IPS-18c (cell line): Measurements from ENCODE around the gene LSS.
"Not testable (repeated sequence)": the region's sequence is repeated elsewhere in the genome, so short reads cannot be mapped to it uniquely, and the experiment has no call there.

Source experiments
- H3K4me3 ChIP-seq: 2 replicates; pipeline ENCODE4 v1.7.0; 2013; ENCODE audit warnings: low read depth, mild to moderate bottlenecking, low read length, moderate library complexity; ENCODE audit not compliant: insufficient read depth
- H3K9me3 ChIP-seq: one replicate; pipeline ENCODE4 v1.6.1; 2013; ENCODE audit warnings: mild to moderate bottlenecking, low read length, moderate library complexity; ENCODE audit not compliant: control insufficient read depth, insufficient read depth

The LSS gene

GRCh38 chr21:46211786-46212720 lies 16.5 kb downstream of the LSS start:
- no peak overlapping the region for H3K4me3 ChIP-seq
- H3K9me3 ChIP-seq: no peaks in the 10 kb centered on the region

GRCh38 chr21:46211376-46211775 lies 17.2 kb downstream of the LSS start:
- Histone ChIP-seq H3K4me3 (no peak overlapping the region), H3K9me3 (no peaks in the 10 kb centered on the region)

- no peaks in the 10 kb centered on the region for H3K9me3 ChIP-seq
- no peak overlapping the region for H3K4me3 ChIP-seq
These were observed 18.0 kb downstream of the LSS start for GRCh38 chr21:46210378-46211136.

- Histone ChIP-seq H3K9me3 (no peaks in the 10 kb centered on the region), H3K4me3 (no peak overlapping the region)
These were observed 19.5 kb downstream of the LSS start for GRCh38 chr21:46208761-46209721.

- Histone ChIP-seq H3K4me3 (no peak overlapping the region), H3K9me3 (no peaks in the 10 kb centered on the region)
These were observed 20.5 kb downstream of the LSS start for GRCh38 chr21:46207920-46208591.

- H3K4me3 ChIP-seq: no peak overlapping the region
- H3K9me3 ChIP-seq: no peaks in the 10 kb centered on the region
These were observed 21.3 kb downstream of the LSS start for GRCh38 chr21:46207006-46207919.

- Histone ChIP-seq H3K9me3 (no peaks in the 10 kb centered on the region), H3K4me3 (no peak overlapping the region)
These were observed 22.2 kb downstream of the LSS start for GRCh38 chr21:46206163-46207005.

- no peak overlapping the region for H3K4me3 ChIP-seq
- H3K9me3 ChIP-seq: no peaks in the 10 kb centered on the region
These were observed 22.8 kb downstream of the LSS start for GRCh38 chr21:46205766-46206162.

GRCh38 chr21:46205166-46205565 lies 23.4 kb downstream of the LSS start:
- Histone ChIP-seq H3K4me3 (no peak overlapping the region), H3K9me3 (no peaks in the 10 kb centered on the region)

GRCh38 chr21:46203203-46203600 lies 25.4 kb downstream of the LSS start:
- Histone ChIP-seq H3K9me3 (no peaks in the 10 kb centered on the region), H3K4me3 (no peak overlapping the region)

- H3K4me3 ChIP-seq: no peak overlapping the region
- no peaks in the 10 kb centered on the region for H3K9me3 ChIP-seq
These were observed 25.9 kb downstream of the LSS start for GRCh38 chr21:46202592-46203202.

GRCh38 chr21:46200877-46201803 lies 27.4 kb downstream of the LSS start:
- H3K4me3 ChIP-seq, H3K9me3 ChIP-seq: not testable (repeated sequence)

GRCh38 chr21:46199436-46200373 lies 28.9 kb downstream of the LSS start:
- Histone ChIP-seq H3K4me3 (no peak overlapping the region), H3K9me3 (no peaks in the 10 kb centered on the region)
